Measurements from ENCODE around the gene RPA3. TPM values are rescaled to one million over a fixed set of nuclear protein-coding genes. Genes with fewer than 3 reads are reported as not detected.

Gene RPA3
- total RNA-seq, 2 experiments from 2014 or later = 188 to 203 TPM

DNA sequence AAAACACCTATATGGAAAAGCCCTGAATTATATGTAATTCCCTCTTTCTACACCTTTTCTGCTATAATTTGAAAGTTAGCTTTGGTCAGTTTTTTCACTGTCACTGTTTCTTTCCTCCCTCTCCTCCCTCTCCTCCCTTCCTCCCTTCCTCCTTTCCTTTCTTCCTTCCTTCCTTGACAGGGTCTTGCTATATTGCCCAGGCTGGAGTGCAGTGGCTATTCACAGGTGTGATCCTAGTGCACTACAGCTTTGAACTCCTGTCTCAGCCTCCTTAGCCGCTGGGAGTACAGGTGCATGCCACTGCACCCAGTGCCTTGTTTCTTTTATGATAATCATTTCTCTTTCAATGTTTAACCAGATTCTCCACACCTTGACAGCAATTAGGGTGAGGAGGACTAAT, 100.0 kb downstream of the RPA3 start:
- intact Hi-C loops (cut with micrococcal nuclease) = no loop called here
- no peak overlapping the region for H3K4me3 Mint-ChIP-seq
- H3K36me3 Mint-ChIP-seq (ENCODE audit: low read depth) = no peaks in the 10 kb centered on the region
- CTCF ChIA-PET = no interaction called here
- peaks cover 10% of the 10 kb centered on the region for H3K4me1 Mint-ChIP-seq (ENCODE audit: low read depth)
- no peak overlapping the region for H3K27ac Mint-ChIP-seq
- ATAC-seq (no peak), DNase-seq (no peak)
- H3K27me3 Mint-ChIP-seq = peaks cover 3% of the 10 kb centered on the region
- TF ChIP-seq CTCF (IDR thresholded peaks at IDR 0.05) = no peak
- no peaks in the 10 kb centered on the region for H3K9me3 Mint-ChIP-seq
- POLR2A ChIA-PET = no interaction called here

DNA sequence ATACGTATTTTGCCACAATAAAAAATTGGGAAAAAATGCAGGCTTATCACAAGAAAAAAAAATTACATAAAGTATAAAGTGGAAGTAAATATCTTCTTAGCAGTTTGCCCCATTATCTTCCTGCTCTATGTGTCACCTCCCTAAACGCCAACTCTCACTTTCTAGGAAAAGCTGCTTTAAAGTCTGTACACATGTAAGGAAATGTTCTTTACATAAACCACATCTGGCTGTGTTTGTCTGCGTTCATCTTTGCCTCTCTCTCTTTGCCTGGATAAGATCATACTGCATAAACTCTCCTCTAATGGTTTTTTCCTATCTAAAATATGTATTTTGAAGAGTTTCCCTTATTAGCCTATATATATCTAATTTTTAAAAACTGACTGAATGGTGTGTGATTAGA, 100.9 kb downstream of the RPA3 start:
- DNase-seq (no peak), ATAC-seq (no peak)
- Mint-ChIP-seq H3K4me1 (ENCODE audit: low read depth) (peaks cover 10% of the 10 kb centered on the region), H3K27ac (no peak overlapping the region), H3K27me3 (peaks cover 1% of the 10 kb centered on the region), H3K4me3 (no peak overlapping the region), H3K9me3 (no peaks in the 10 kb centered on the region), H3K36me3 (ENCODE audit: low read depth) (no peaks in the 10 kb centered on the region)
- intact Hi-C loops (cut with micrococcal nuclease) = no loop called here
- CTCF ChIA-PET = no interaction called here
- no peak for TF ChIP-seq CTCF (IDR thresholded peaks at IDR 0.05)
- POLR2A ChIA-PET = no interaction called here

DNA sequence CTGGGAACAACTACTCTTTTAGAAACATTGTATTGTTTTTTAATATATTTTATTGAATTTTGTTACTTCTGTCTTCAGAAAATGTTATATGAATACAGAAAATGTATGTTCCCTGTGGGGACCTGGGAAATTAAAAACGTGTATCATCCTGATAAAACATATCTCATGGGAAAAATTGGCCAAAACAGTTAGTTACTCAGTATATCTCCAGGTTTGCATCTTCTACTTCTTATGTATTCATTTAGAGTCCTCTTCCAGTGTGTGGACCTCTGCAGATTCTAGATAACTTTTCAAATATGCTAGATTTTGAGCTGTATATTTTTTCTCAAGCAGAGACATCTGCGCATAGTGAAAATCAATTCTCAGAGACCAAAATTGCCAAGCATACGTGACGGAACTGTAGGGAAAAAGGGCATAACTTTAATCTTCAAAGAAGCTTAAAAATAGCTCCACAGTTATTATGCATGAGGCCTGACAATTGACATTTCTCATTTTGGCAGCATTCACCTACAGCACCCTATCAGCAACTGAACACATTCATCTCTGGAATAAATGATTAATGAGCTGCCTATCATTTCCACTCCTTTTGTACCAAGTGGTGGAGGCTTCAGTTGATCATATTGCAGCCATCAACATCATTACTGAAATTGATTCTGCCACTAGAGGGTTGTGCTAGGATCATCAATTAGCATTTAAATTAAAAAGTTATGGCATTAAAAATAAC, 104.2 kb downstream of the RPA3 start:
- H3K27ac Mint-ChIP-seq = no peak overlapping the region
- peaks cover 1% of the 10 kb centered on the region for H3K27me3 Mint-ChIP-seq
- H3K4me1 Mint-ChIP-seq (ENCODE audit: low read depth) = peaks cover 15% of the 10 kb centered on the region
- H3K9me3 Mint-ChIP-seq = no peaks in the 10 kb centered on the region
- ATAC-seq = no peak
- DNase-seq = no peak
- POLR2A ChIA-PET = no interaction called here
- H3K4me3 Mint-ChIP-seq = no peak overlapping the region
- intact Hi-C loops (cut with micrococcal nuclease) = no loop called here
- TF ChIP-seq CTCF (IDR thresholded peaks at IDR 0.05) = no peak
- H3K36me3 Mint-ChIP-seq (ENCODE audit: low read depth) = peaks cover 3% of the 10 kb centered on the region
- CTCF ChIA-PET = interaction anchor here (1.1 kb wide), 1 partner anchor 67 kb away, joined by 3 read pairs; no protein-coding TSS in a partner anchor

- H3K36me3 Mint-ChIP-seq (ENCODE audit: low read depth) = peaks cover 3% of the 10 kb centered on the region
- no peak for ATAC-seq
- intact Hi-C loops (cut with micrococcal nuclease) = no loop called here
- H3K9me3 Mint-ChIP-seq = no peaks in the 10 kb centered on the region
- no peak for TF ChIP-seq CTCF (IDR thresholded peaks at IDR 0.05)
- H3K4me3 Mint-ChIP-seq = no peak overlapping the region
- no peaks in the 10 kb centered on the region for H3K27me3 Mint-ChIP-seq
- CTCF ChIA-PET = interaction anchor here (0.7 kb wide), 1 partner anchor 23 kb away, joined by 3 read pairs; no protein-coding TSS in a partner anchor
- no peak overlapping the region for H3K27ac Mint-ChIP-seq
- H3K4me1 Mint-ChIP-seq (ENCODE audit: low read depth) = peaks cover 15% of the 10 kb centered on the region
- no peak for DNase-seq
- POLR2A ChIA-PET = no interaction called here
These were observed 105.2 kb downstream of the RPA3 start for GRCh38 chr7:7613210-7613609.

DNA sequence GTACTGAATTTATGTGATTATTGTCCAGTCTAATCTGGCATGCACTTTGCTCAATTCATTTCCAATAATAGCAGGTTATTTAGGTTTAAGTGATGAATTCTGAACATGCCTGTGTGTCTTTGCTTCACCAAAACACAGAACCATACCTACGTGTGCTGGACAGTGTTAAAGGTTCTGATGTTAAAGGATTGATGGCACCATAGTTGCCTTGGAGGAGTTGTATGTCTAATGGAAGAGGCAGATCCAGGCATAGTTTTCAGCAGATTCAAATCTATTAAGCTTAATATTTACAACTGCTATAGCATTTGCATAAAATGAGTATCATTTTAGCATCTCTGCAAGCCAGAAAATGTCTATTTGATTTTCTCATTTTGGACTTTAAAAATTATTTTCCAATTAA, 105.9 kb downstream of the RPA3 start:
- POLR2A ChIA-PET = no interaction called here
- CTCF ChIA-PET = interaction anchor here (0.7 kb wide), 2 partner anchors 23 to 179 kb away, joined by 3 read pairs; no protein-coding TSS in a partner anchor
- Mint-ChIP-seq H3K9me3 (no peaks in the 10 kb centered on the region), H3K4me1 (ENCODE audit: low read depth) (peaks cover 12% of the 10 kb centered on the region), H3K36me3 (ENCODE audit: low read depth) (peaks cover 7% of the 10 kb centered on the region), H3K27me3 (no peaks in the 10 kb centered on the region), H3K4me3 (no peak overlapping the region), H3K27ac (no peak overlapping the region)
- ATAC-seq (no peak), DNase-seq (no peak)
- no peak for TF ChIP-seq CTCF (IDR thresholded peaks at IDR 0.05)
- intact Hi-C loops (cut with micrococcal nuclease) = no loop called here
